MCF 10A (cell line): Measurements from ENCODE around the gene CCDC195. TPM values are rescaled to one million over a fixed set of nuclear protein-coding genes. Genes with fewer than 3 reads are reported as not detected.

Source experiments
- BruUV-seq: library from RNA; stranded (reverse); fragments of 400-500 nt; replicated peaks from 2 replicates; lab custom pipeline; 2021; lab: Mats Ljungman, UMichigan
- CTCF ChIA-PET: fragments of 300-600 bp; sonication (Branson Sonifier 250); formaldehyde crosslinking; extraction: SDS; loops from one replicate; lab custom pipeline; 2021; ENCODE audit warnings: antibody characterized with exemption, inconsistent platforms; lab: Yijun Ruan, JAX
- POLR2A ChIA-PET: fragments of 300-600, 350-650 bp; sonication (Branson Sonifier 250); formaldehyde crosslinking; extraction: SDS; loops from one replicate; lab custom pipeline; 2020; ENCODE audit warnings: antibody characterized with exemption, inconsistent platforms; lab: Yijun Ruan, JAX
- DNase-seq: peaks from one replicate; pipeline ENCODE4 v3.0.0-alpha.2; 2018; ENCODE audit not compliant: unreplicated experiment
- H3K27ac Mint-ChIP-seq: one replicate; pipeline ENCODE4 v1.8.0; 2022; ENCODE audit warnings: mild to moderate bottlenecking, low read depth, mixed read lengths; ENCODE audit not compliant: unreplicated experiment
- H3K27me3 Mint-ChIP-seq: one replicate; pipeline ENCODE4 v1.8.0; 2022; ENCODE audit warnings: mixed read lengths; ENCODE audit not compliant: insufficient read depth, unreplicated experiment
- H3K36me3 Mint-ChIP-seq: one replicate; pipeline ENCODE4 v1.8.0; 2022; ENCODE audit warnings: mild to moderate bottlenecking, moderate library complexity, mixed read lengths; ENCODE audit not compliant: insufficient read depth, unreplicated experiment
- H3K4me1 Mint-ChIP-seq: one replicate; pipeline ENCODE4 v1.8.0; 2022; ENCODE audit warnings: mixed read lengths; ENCODE audit not compliant: insufficient read depth, unreplicated experiment
- H3K4me3 Mint-ChIP-seq: one replicate; pipeline ENCODE4 v1.8.0; 2022; ENCODE audit warnings: mild to moderate bottlenecking, moderate library complexity, mixed read lengths; ENCODE audit not compliant: unreplicated experiment
- H3K9me3 Mint-ChIP-seq: one replicate; pipeline ENCODE4 v1.8.0; 2022; ENCODE audit warnings: mixed read lengths; ENCODE audit not compliant: unreplicated experiment
- intact Hi-C: fragments of 100-400 bp; cut with micrococcal nuclease; formaldehyde crosslinking; loops from 2 replicates; pipeline ENCODE4 v1.14.1; 2022
- total RNA-seq: library from RNA; stranded (reverse); gene quantifications from 2 replicates; pipeline ENCODE4 v1.2.3, GENCODE V29; 2022
- TF ChIP-seq, protein P1 (sequence below): fragments of 200-600 bp; IDR thresholded peaks from one replicate; pipeline ENCODE4 v1.8.0; 2022; ENCODE audit warnings: antibody characterized with exemption, mild to moderate bottlenecking; ENCODE audit not compliant: unreplicated experiment

Gene CCDC195
- total RNA-seq, 1 experiment from 2014 or later = not detected

GRCh38 chr2:224657349-224657748, 58.8 kb downstream of the CCDC195 start:
- BruUV-seq = no TSS peak
- CTCF ChIA-PET = interaction anchor here (1.3 kb wide), 1 partner anchor 285 kb away, joined by 3 read pairs; no protein-coding TSS in a partner anchor
- no peak overlapping the region for H3K27ac Mint-ChIP-seq
- DNase-seq = no peak
- no peaks in the 10 kb centered on the region for H3K9me3 Mint-ChIP-seq
- H3K36me3 Mint-ChIP-seq = no peaks in the 10 kb centered on the region
- POLR2A ChIA-PET = interaction anchor here (1.6 kb wide), 1 partner anchor 8 kb away, joined by 5 read pairs; no protein-coding TSS in a partner anchor
- intact Hi-C loops = loop anchor here (10.0 kb wide), 1 partner anchor 693 kb away; no protein-coding TSS in a partner anchor
- TF ChIP-seq, protein P1, sequence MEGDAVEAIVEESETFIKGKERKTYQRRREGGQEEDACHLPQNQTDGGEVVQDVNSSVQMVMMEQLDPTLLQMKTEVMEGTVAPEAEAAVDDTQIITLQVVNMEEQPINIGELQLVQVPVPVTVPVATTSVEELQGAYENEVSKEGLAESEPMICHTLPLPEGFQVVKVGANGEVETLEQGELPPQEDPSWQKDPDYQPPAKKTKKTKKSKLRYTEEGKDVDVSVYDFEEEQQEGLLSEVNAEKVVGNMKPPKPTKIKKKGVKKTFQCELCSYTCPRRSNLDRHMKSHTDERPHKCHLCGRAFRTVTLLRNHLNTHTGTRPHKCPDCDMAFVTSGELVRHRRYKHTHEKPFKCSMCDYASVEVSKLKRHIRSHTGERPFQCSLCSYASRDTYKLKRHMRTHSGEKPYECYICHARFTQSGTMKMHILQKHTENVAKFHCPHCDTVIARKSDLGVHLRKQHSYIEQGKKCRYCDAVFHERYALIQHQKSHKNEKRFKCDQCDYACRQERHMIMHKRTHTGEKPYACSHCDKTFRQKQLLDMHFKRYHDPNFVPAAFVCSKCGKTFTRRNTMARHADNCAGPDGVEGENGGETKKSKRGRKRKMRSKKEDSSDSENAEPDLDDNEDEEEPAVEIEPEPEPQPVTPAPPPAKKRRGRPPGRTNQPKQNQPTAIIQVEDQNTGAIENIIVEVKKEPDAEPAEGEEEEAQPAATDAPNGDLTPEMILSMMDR = no peak
- no peaks in the 10 kb centered on the region for H3K27me3 Mint-ChIP-seq
- H3K4me1 Mint-ChIP-seq = peaks cover 4% of the 10 kb centered on the region
- no peak overlapping the region for H3K4me3 Mint-ChIP-seq

- BruUV-seq = no TSS peak
- no peak for DNase-seq
- TF ChIP-seq, protein P1 = no peak
- Mint-ChIP-seq H3K27ac (no peak overlapping the region), H3K9me3 (no peaks in the 10 kb centered on the region), H3K27me3 (peaks cover 9% of the 10 kb centered on the region), H3K36me3 (no peaks in the 10 kb centered on the region), H3K4me3 (no peak overlapping the region), H3K4me1 (peaks cover 11% of the 10 kb centered on the region)
- ChIA-PET CTCF (interaction anchor here (0.6 to 1.5 kb wide), 6 partner anchors 117 to 347 kb away, joined by 3 to 6 read pairs (median 3); no protein-coding TSS in a partner anchor), POLR2A (interaction anchor here (0.8 kb wide), 1 partner anchor 23 kb away, joined by 3 read pairs; no protein-coding TSS in a partner anchor)
- intact Hi-C loops = loop anchor here (10.0 kb wide), 1 partner anchor 690 kb away; no protein-coding TSS in a partner anchor
Measured at GRCh38 chr2:224655006-224655537, 61.1 kb downstream of the CCDC195 start.

Other genes with a start within 250 kb of the CCDC195 start
- gene CUL3, start 131.0 kb downstream of the CCDC195 start, total RNA-seq = 65.5 and 65.8 TPM in 2 replicates